HepG2 (cell line): ENCODE results near the gene VPS52. TPM values are rescaled to one million over a fixed set of nuclear protein-coding genes. Genes with fewer than 3 reads are reported as not detected.
A peak's percentile ranks its signal among the peaks of the same experiment; 100 is the strongest.

Experiments
- BRCA1 ChIP-seq: sonication (generic); formaldehyde crosslinking; IDR thresholded peaks from 2 replicates; pipeline ENCODE4 v1.4.0; 2020; ENCODE audit warnings: missing genetic modification reagents
- FOXP1 ChIP-seq, 2 experiments: fragments of 450-650 bp in 1 of 2; IDR thresholded peaks; 2 replicates each; pipeline ENCODE4 v1.6.1; 2017 to 2018; ENCODE audit warnings: antibody characterized with exemption in 1 of 2
- KAT2B ChIP-seq: fragments of 150-350 bp; IDR thresholded peaks from 2 replicates; pipeline ENCODE4 v1.6.1; 2014; ENCODE audit warnings: low read depth, low read length, borderline replicate concordance
- MED1 ChIP-seq: sonication (generic); formaldehyde crosslinking; IDR thresholded peaks from 2 replicates; pipeline ENCODE4 v1.4.0; 2020; ENCODE audit warnings: missing genetic modification reagents
- NCOR1 ChIP-seq: fragments of 200-600 bp; sonication (generic); IDR thresholded peaks from 2 replicates; pipeline ENCODE4 v1.7.0; 2017; ENCODE audit warnings: antibody characterized with exemption, low read length, borderline replicate concordance
- PRDM10 ChIP-seq: sonication (generic); formaldehyde crosslinking; IDR thresholded peaks from 2 replicates; pipeline ENCODE4 v1.4.0; 2020; ENCODE audit warnings: low read depth, missing genetic modification reagents
- SATB2 ChIP-seq: sonication (generic); formaldehyde crosslinking; IDR thresholded peaks from 2 replicates; pipeline ENCODE4 v1.5.0; 2020; ENCODE audit warnings: missing genetic modification reagents
- TOE1 ChIP-seq: sonication (generic); formaldehyde crosslinking; IDR thresholded peaks from 2 replicates; pipeline ENCODE4 v1.4.0; 2020; ENCODE audit warnings: mild to moderate bottlenecking, missing genetic modification reagents
- ZBTB14 ChIP-seq: sonication (generic); formaldehyde crosslinking; IDR thresholded peaks from 2 replicates; pipeline ENCODE4 v1.4.0; 2020; ENCODE audit warnings: missing genetic modification reagents
- ZMYM4 ChIP-seq: sonication (generic); formaldehyde crosslinking; IDR thresholded peaks from 2 replicates; pipeline ENCODE4 v1.8.1; 2023; ENCODE audit warnings: mild to moderate bottlenecking, missing genetic modification reagents
- ZNF10 ChIP-seq: sonication (generic); formaldehyde crosslinking; IDR thresholded peaks from 2 replicates; pipeline ENCODE4 v1.4.0; 2020; ENCODE audit warnings: mild to moderate bottlenecking, low read depth, missing genetic modification reagents, borderline replicate concordance
- ZXDC ChIP-seq: sonication (generic); formaldehyde crosslinking; IDR thresholded peaks from 2 replicates; pipeline ENCODE4 v1.5.0; 2020; ENCODE audit warnings: mild to moderate bottlenecking, missing genetic modification reagents
- polyA plus RNA-seq, 8 experiments: library from polyadenylated mRNA; depleted of rRNA in 3 of 8; stranded (reverse) in 7 of 8; unstranded in 1 of 8; fragments of >200 nt; fragmentation: Illumina TruSeq in 4 of 8; extraction: Trizol in 4 of 8; gene quantifications; 2 replicates each; pipeline versions ENCODE4 v1.2.1 to v1.2.3, GENCODE V29; 2011 to 2016; ENCODE audit warnings: low read depth in 4 of 8, missing spikeins in 1 of 8, mixed read lengths in 1 of 8; ENCODE audit not compliant: insufficient read depth in 1 of 8
- total RNA-seq, 5 experiments: library from RNA; depleted of rRNA; stranded (reverse); fragments of >200 nt; fragmentation: Illumina TruSeq; extraction: Trizol; gene quantifications; 2 replicates each; pipeline ENCODE4 v1.2.3, GENCODE V29; 2016; ENCODE audit warnings: low read depth in 1 of 5
- TF ChIP-seq, protein P1 (sequence below): sonication (generic); formaldehyde crosslinking; IDR thresholded peaks from 2 replicates; pipeline ENCODE4 v1.9.0; 2022; ENCODE audit warnings: missing genetic modification reagents, mild to moderate bottlenecking, borderline replicate concordance
- TF ChIP-seq, protein P2 (sequence below): sonication (generic); IDR thresholded peaks from 2 replicates; pipeline ENCODE4 v1.6.1; 2016; ENCODE audit warnings: low read depth, borderline replicate concordance
- TF ChIP-seq, protein P3 (sequence below): sonication (generic); formaldehyde crosslinking; IDR thresholded peaks from 2 replicates; pipeline ENCODE4 v1.4.0; 2020; ENCODE audit warnings: missing genetic modification reagents
- TF ChIP-seq, protein P4 (sequence below): sonication (generic); formaldehyde crosslinking; conservative IDR thresholded peaks from 2 replicates; pipeline ENCODE4 v1.8.1; 2023; ENCODE audit warnings: missing genetic modification reagents

Gene VPS52
- total and polyA plus RNA-seq, 2 of the 13 experiments (the other 11 are each of a cell fraction or from before 2014, with no cell fraction given) = 48.9 to 85.5 TPM

DNA sequence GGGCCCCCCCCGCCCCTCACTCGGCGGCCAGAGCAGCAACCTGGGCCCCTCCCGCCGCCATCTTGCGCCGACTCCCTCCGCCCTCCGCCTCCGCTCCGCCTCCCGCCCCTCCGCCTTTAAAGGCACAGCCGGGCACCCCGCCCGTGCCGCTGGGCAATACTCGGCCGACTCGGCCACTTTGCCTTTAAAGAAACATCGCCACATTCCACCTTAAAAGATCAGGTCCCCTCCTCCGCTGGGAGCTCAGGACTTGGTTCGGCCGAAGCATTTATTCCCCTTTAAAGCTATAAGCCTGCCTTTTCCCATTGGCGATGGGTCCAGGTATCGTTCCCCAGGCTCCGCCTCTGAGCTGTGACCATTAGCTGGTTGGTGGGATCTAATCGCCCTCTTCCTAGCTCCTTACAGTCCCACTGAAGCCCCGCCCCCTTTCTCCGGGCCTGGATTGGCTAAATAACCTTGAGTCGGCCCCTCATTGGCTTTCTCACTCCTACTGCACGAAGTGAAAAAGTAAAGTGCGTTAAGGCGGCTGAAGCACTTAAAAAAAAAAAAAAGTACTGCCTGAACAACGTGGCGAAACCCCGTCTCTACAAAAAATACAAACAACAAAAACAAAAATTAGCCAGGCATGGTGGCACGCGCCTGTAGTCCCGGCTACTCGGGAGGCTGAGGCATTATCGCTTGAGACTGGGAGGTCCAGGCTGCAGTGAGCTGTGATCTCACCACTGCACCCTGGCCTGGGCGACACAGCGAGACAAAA, 46.2 kb upstream of the VPS52 start, which contains the start of gene ZBTB22 (continued):
- TF ChIP-seq, protein P1, sequence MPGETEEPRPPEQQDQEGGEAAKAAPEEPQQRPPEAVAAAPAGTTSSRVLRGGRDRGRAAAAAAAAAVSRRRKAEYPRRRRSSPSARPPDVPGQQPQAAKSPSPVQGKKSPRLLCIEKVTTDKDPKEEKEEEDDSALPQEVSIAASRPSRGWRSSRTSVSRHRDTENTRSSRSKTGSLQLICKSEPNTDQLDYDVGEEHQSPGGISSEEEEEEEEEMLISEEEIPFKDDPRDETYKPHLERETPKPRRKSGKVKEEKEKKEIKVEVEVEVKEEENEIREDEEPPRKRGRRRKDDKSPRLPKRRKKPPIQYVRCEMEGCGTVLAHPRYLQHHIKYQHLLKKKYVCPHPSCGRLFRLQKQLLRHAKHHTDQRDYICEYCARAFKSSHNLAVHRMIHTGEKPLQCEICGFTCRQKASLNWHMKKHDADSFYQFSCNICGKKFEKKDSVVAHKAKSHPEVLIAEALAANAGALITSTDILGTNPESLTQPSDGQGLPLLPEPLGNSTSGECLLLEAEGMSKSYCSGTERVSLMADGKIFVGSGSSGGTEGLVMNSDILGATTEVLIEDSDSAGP (CRISPR knock-in tag) = peak; percentile 99
- no peak for TF ChIP-seq ZNF10 (CRISPR knock-in tag)
- TF ChIP-seq MED1 (CRISPR knock-in tag) = no peak; the same call in 1 of the 2 replicates
- TF ChIP-seq, protein P2, sequence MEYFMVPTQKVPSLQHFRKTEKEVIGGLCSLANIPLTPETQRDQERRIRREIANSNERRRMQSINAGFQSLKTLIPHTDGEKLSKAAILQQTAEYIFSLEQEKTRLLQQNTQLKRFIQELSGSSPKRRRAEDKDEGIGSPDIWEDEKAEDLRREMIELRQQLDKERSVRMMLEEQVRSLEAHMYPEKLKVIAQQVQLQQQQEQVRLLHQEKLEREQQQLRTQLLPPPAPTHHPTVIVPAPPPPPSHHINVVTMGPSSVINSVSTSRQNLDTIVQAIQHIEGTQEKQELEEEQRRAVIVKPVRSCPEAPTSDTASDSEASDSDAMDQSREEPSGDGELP = no peak
- TF ChIP-seq SATB2 (CRISPR knock-in tag) = no peak
- TF ChIP-seq ZMYM4 (CRISPR knock-in tag) = peak; percentile 62; the same call in 1 of the 2 replicates
- TF ChIP-seq BRCA1 (CRISPR knock-in tag) = no peak
- no peak for TF ChIP-seq ZXDC (CRISPR knock-in tag)
- TF ChIP-seq, protein P3, sequence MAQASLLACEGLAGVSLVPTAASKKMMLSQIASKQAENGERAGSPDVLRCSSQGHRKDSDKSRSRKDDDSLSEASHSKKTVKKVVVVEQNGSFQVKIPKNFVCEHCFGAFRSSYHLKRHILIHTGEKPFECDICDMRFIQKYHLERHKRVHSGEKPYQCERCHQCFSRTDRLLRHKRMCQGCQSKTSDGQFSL = no peak; the same call in 1 of the 2 replicates
- TF ChIP-seq ZBTB14 (CRISPR knock-in tag) = no peak
- no peak for TF ChIP-seq FOXP1 (IDR thresholded peaks at IDR 0.05)
- TF ChIP-seq FOXP1 (CRISPR knock-in tag; IDR thresholded peaks at IDR 0.05) = no peak
- TF ChIP-seq KAT2B = no peak
- TF ChIP-seq, protein P4, sequence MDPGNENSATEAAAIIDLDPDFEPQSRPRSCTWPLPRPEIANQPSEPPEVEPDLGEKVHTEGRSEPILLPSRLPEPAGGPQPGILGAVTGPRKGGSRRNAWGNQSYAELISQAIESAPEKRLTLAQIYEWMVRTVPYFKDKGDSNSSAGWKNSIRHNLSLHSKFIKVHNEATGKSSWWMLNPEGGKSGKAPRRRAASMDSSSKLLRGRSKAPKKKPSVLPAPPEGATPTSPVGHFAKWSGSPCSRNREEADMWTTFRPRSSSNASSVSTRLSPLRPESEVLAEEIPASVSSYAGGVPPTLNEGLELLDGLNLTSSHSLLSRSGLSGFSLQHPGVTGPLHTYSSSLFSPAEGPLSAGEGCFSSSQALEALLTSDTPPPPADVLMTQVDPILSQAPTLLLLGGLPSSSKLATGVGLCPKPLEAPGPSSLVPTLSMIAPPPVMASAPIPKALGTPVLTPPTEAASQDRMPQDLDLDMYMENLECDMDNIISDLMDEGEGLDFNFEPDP (CRISPR knock-in tag) = no peak
- TF ChIP-seq PRDM10 (CRISPR knock-in tag) = peak; percentile 89; the same call in 1 of the 2 replicates
- TF ChIP-seq TOE1 (CRISPR knock-in tag) = no peak
- TF ChIP-seq NCOR1 = peak; percentile 25; the same call in 1 of the 2 replicates
